ENCODE measurements around the gene OR13A1.
"Not testable (repeated sequence)": the region's sequence is repeated elsewhere in the genome, so short reads cannot be mapped to it uniquely, and the experiment has no call there.

Gene OR13A1

DNA sequence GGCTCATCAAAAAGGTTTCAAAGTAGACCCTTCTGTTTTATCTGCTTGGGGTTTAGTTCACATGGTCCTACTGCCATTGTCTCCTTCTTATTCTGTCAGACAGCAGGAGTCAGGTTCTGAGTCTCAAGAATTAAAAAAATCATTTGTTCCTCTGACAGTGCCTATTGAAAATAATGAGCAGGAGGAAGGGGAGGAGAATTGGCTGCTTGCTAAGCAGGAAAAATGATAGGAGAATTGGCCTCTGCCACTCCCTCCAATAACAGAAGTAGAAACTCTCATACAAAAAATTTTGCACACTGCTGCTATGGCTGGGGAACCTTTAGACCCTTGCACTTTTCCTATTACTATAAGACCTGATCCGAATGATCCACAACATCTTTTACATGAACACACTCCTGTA, 35.7 kb downstream of the OR13A1 start:
- Histone ChIP-seq H3K4me1 (no peaks in the 10 kb centered on the region), H3K27me3 (no peaks in the 10 kb centered on the region), H3K36me3 (no peaks in the 10 kb centered on the region), H3K9me3 (no peaks in the 10 kb centered on the region), H3K4me3 (ENCODE audit: low read depth, low read length) (no peak overlapping the region)
- TF ChIP-seq, protein P1, sequence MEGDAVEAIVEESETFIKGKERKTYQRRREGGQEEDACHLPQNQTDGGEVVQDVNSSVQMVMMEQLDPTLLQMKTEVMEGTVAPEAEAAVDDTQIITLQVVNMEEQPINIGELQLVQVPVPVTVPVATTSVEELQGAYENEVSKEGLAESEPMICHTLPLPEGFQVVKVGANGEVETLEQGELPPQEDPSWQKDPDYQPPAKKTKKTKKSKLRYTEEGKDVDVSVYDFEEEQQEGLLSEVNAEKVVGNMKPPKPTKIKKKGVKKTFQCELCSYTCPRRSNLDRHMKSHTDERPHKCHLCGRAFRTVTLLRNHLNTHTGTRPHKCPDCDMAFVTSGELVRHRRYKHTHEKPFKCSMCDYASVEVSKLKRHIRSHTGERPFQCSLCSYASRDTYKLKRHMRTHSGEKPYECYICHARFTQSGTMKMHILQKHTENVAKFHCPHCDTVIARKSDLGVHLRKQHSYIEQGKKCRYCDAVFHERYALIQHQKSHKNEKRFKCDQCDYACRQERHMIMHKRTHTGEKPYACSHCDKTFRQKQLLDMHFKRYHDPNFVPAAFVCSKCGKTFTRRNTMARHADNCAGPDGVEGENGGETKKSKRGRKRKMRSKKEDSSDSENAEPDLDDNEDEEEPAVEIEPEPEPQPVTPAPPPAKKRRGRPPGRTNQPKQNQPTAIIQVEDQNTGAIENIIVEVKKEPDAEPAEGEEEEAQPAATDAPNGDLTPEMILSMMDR (IDR thresholded peaks at IDR 0.05; ENCODE audit: low read depth, low read length) = no peak
- no peak for DNase-seq

DNA sequence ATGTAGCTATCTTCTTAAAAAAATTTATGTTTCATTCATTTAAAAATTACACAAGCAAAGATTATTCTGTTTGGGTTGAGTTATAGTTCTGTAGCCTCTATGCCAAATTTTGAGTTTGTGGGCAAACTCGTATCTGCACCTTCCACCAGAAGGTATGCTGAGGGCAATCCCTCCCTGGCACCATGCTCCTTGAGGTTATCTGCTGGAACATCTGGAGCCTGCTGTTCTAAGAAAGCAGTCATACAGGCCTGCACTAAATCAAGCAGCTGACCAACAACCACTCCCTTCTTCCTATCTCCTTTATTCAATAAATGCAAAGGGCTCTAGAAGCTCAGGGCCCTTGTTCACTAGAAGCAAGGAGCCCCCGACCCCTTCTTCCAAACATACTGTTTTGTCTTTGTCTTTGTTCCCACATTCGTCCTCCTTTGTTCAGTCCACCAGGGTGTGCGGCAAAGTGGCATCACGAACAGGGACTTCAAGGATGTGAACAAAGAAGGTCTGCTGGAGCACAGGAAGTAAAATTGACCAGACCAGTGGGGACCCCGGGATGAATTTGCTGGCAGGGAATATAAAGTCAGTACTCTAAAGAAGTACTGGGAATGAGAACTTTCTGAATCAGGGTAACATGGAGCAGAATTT, 36.4 kb downstream of the OR13A1 start:
- TF ChIP-seq, protein P1 (IDR thresholded peaks at IDR 0.05; ENCODE audit: low read depth, low read length) = no peak
- no peaks in the 10 kb centered on the region for H3K9me3 ChIP-seq
- H3K4me1 ChIP-seq = no peaks in the 10 kb centered on the region
- no peak for DNase-seq
- no peaks in the 10 kb centered on the region for H3K27me3 ChIP-seq
- no peaks in the 10 kb centered on the region for H3K36me3 ChIP-seq
- no peak overlapping the region for H3K4me3 ChIP-seq (ENCODE audit: low read depth, low read length)

DNA sequence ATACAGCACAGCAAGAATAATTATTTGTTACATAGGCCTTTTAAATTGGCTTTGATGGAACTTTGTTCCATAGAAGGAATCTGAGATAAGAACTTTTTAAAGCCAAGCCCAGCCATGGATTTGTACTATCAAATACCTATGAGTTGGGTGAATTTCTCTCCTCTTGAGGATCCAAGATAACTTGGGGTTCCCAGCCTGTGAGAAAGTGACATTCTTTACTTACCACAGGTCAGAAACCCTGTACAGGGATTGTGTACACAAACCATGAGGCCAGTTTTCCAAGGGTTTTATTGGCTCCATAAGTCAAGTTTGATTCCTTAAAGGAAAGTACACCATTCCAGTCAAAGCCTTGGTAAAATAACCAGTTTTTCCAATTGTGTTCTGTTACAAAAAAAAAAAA, 39.3 kb downstream of the OR13A1 start:
- not testable (repeated sequence) for H3K4me1 ChIP-seq; H3K4me3 ChIP-seq (ENCODE audit: low read depth, low read length)

DNA sequence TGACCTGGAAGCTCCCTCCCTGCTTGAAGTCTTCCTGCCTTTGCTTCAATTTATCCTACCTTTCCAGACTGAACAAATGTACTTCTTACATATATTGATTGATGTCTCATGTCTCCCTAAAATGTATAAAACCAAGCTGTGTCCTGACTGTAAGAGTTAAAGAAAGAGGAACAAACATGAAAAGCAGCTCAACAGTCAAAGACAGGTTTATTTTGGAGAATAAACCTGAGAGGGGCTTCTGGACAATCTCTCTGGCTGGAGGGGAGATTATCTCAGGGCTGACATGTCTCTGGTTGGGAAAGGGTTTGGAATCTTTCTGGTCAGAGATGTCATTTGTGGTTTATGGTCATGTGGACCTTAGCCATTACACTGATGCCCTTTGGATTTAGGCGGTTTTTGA, 41.0 kb downstream of the OR13A1 start:
- H3K4me3 ChIP-seq (ENCODE audit: low read depth, low read length) = no peak overlapping the region
- H3K27me3 ChIP-seq = no peaks in the 10 kb centered on the region
- H3K4me1 ChIP-seq = no peaks in the 10 kb centered on the region
- H3K36me3 ChIP-seq = no peaks in the 10 kb centered on the region
- TF ChIP-seq, protein P1 (IDR thresholded peaks at IDR 0.05; ENCODE audit: low read depth, low read length) = no peak
- H3K9me3 ChIP-seq = no peaks in the 10 kb centered on the region
- DNase-seq = no peak

More for the DNA sequence above, 39.3 kb downstream of the OR13A1 start:
- not testable (repeated sequence) for H3K9me3 ChIP-seq, H3K36me3 ChIP-seq, H3K27me3 ChIP-seq, DNase-seq

DNA sequence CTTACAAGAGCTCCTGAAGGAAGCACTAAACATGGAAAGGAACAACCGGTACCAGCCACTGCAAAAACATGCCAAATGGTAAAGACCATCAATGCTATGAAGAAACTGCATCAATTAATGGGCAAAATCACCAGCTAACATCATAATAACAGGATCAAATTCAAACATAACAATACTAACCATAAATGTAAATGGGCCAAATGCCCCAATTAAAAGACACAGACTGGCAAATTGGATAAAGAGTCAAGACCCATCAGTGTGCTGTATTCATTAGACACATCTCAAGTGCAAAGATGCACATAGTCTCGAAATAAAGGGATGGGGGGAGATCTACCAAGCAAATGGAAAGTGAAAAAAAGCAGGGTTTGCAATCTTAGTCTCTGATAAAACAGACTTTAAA, 47.6 kb downstream of the OR13A1 start:
- not testable (repeated sequence) for H3K36me3 ChIP-seq; H3K4me3 ChIP-seq (ENCODE audit: low read depth, low read length); H3K27me3 ChIP-seq; DNase-seq; H3K9me3 ChIP-seq; H3K4me1 ChIP-seq

DNA sequence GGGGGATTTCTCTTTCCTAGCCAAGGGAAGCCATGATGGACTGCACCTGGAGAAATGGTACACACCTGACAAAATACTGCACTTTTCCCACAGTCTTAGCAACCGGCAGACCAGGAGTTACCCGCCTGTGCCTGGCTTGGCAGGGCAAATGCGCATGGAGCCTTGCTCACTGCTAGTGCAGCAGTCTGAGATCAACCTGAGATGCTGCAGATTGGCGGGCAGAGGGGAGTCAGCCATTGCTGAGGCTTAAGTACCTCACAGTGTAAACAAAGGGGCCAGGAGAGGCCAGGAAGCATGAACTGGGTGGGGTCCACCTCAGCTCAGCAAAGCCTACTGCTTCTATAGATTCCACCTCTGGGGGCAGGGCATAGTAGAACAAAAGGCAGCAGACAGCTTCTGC, 49.4 kb downstream of the OR13A1 start:
- Histone ChIP-seq H3K27me3 (peaks cover 10% of the 10 kb centered on the region), H3K36me3 (no peaks in the 10 kb centered on the region), H3K4me1 (no peaks in the 10 kb centered on the region), H3K9me3 (no peaks in the 10 kb centered on the region), H3K4me3 (ENCODE audit: low read depth, low read length) (no peak overlapping the region)
- TF ChIP-seq, protein P1 (IDR thresholded peaks at IDR 0.05; ENCODE audit: low read depth, low read length) = no peak
- no peak for DNase-seq

DNA sequence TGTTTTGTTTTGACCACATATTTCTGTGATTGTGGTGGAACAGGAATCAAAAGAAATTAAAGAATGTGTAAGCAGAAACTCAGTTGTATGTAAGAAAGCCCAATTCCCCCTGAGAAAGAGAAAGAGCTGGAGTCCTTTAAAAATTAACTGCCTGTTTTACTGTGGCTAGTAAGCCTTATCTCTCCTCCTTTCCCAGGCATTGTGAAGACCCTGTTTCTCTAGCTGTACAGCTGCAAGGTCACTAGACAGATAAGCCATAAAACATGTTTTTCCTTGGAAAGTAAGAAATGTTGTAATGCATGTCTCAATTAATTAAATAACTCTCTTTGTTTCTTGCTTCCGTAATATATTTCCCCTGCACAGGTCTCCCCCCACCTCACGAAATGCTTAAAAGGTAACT, 53.5 kb downstream of the OR13A1 start:
- DNase-seq = no peak
- no peaks in the 10 kb centered on the region for H3K4me1 ChIP-seq
- peaks cover 10% of the 10 kb centered on the region for H3K27me3 ChIP-seq
- H3K4me3 ChIP-seq (ENCODE audit: low read depth, low read length) = no peak overlapping the region
- no peaks in the 10 kb centered on the region for H3K36me3 ChIP-seq
- TF ChIP-seq, protein P1 (IDR thresholded peaks at IDR 0.05; ENCODE audit: low read depth, low read length) = no peak
- H3K9me3 ChIP-seq = no peaks in the 10 kb centered on the region

All from BE2C (cell line).